GM23248 (cell line): ENCODE data around the gene HSD11B1.

Source experiments
- EZH2 ChIP-seq: fragments of 200-600 bp; sonication (generic); IDR thresholded peaks from 2 replicates; pipeline ENCODE4 v1.6.1; 2018; ENCODE audit warnings: antibody characterized with exemption, mild to moderate bottlenecking; ENCODE audit not compliant: insufficient read depth, poor library complexity, severe bottlenecking
- EZH2phosphoT487 ChIP-seq: fragments of 200-600 bp; sonication (generic); IDR thresholded peaks from 2 replicates; pipeline ENCODE4 v1.6.1; 2018; ENCODE audit warnings: antibody characterized with exemption, moderate library complexity, mild to moderate bottlenecking, low read depth; ENCODE audit not compliant: insufficient read depth

DNA sequence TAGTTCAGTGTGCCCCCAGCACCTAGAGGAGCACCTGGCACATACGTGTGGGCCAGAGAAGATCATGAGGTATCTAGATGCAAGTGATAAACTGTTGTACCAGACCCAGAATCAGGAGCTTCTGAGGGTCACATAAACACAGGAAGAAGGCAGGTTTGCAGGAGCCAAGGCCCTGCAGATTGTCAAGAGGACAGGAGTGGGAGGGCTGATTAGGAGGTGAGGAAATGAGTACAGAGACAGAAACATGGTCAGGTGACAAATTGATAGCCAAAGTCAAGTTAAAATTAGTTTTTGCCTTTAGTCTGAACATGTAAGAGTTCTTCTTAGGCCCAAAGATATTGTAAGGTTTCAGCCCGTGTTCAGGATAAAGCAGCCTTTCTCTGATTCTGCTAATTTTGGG is 37.2 kb downstream of the HSD11B1 start:
- no peak for TF ChIP-seq EZH2
- TF ChIP-seq EZH2phosphoT487, result no peak
